AG09319 (cell line): ENCODE results near the gene DNASE1L1.

Experiments used
- DNase-seq: peaks from one replicate; pipeline ENCODE4 v3.0.0-alpha.2; 2010; ENCODE audit warnings: low read depth; ENCODE audit errors: extremely low read depth
- CTCF ChIP-seq: IDR thresholded peaks from 2 replicates; pipeline ENCODE4 v1.5.1; 2011; ENCODE audit warnings: low read depth, mild to moderate bottlenecking, inconsistent platforms, low read length, moderate library complexity

Gene DNASE1L1

GRCh38 chrX:154441564-154441963 is 32.5 kb upstream of the DNASE1L1 start:
- no peak for TF ChIP-seq CTCF
- no peak for DNase-seq

DNA sequence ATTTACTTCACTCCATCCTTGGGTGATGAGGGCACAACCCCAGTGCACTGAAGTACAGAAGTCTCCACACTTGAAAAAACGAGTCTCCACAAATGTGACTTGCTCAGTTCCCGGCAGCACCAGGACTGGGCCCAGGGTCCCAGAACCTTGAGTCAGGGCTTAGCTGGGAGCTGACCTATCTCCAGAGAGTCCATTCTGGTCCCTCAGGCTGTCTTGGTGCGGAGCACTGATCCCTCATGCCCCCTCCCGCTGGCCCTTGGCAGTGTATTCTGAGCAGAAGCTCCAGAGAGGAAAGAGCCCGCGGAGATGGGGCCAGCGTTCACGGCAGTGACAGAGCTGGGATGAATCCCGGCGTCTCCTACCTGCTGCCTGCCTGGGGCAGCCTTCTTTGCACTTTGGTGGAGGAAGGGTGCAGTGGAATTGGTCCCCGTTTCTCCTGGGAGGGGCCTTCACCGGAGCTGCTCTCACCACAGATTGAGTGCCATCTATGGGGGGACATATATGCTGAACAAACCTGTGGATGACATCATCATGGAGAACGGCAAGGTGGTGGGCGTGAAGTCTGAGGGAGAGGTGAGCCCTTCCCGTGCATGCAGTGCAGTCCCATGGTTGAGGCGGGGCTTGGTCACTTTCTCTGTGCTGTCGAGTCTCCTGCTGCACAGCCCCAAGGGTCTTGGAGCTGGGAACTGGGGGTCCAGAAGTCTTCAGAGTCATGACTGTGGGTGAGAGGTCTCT is 31.7 kb upstream of the DNASE1L1 start:
- DNase-seq, result no peak
- no peak for TF ChIP-seq CTCF

- DNase-seq, result no peak
- no peak for TF ChIP-seq CTCF
These were observed 30.8 kb upstream of the DNASE1L1 start for GRCh38 chrX:154439841-154440240.

GRCh38 chrX:154437971-154438893 is 29.2 kb upstream of the DNASE1L1 start:
- no peak for DNase-seq
- no peak for TF ChIP-seq CTCF

GRCh38 chrX:154436983-154437752 is 28.1 kb upstream of the DNASE1L1 start, which contains the start of gene GDI1:
TSS of gene GDI1 (plus strand) at chrX:154437154. CDS start at chrX:154437255, 101 bp downstream.
- TF ChIP-seq CTCF, result no peak
- no peak for DNase-seq

DNA sequence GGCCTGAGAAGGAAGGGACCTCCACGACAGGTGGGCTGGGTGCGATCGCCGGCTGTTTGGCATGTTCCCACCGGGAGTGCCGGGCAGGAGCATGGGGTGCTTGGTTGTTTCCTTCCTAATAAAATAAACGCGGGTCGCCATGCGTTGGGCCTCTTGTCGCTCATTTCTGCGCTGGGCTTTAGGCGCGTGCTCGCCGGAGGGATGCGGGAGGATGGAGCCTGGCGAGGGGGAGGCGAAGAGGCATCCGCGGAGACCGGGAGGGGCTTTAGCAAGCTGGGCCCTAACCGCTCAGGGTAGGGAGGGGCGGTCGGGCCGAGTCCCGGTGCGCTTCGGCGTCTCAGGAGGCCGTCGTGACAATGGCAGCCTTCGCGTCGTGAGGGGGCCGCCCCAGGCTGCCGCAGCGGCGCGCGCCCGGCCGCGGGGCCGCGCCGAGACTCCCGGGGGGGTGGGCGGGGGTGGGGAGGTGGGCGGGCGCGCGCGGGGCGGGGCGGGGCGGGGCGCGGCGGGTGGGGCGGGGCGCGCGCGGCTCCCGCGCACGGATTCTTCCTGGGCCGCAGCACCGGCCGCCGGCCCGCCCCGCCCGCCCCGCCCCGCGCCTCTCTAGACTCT is 27.4 kb upstream of the DNASE1L1 start:
- TF ChIP-seq CTCF, result no peak
- DNase-seq, result no peak
